ENCODE measurements around the gene PDE12. TPM values are rescaled to one million over a fixed set of nuclear protein-coding genes. Genes with fewer than 3 reads are reported as not detected.

PDE12 gene, protein sequence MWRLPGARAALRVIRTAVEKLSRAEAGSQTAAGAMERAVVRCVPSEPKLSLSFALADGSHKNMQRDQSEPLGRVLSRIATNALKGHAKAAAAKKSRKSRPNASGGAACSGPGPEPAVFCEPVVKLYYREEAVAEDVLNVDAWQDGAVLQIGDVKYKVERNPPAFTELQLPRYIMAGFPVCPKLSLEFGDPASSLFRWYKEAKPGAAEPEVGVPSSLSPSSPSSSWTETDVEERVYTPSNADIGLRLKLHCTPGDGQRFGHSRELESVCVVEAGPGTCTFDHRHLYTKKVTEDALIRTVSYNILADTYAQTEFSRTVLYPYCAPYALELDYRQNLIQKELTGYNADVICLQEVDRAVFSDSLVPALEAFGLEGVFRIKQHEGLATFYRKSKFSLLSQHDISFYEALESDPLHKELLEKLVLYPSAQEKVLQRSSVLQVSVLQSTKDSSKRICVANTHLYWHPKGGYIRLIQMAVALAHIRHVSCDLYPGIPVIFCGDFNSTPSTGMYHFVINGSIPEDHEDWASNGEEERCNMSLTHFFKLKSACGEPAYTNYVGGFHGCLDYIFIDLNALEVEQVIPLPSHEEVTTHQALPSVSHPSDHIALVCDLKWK
- 17.5 TPM for total RNA-seq
- long read RNA-seq, full-length matches to known transcripts = 31 of 38 reads
- long read RNA-seq, partial matches to known transcripts = 0 of 38 reads
- long read RNA-seq, other reads (novel, unspliced or antisense) = 7 of 38 reads

DNA sequence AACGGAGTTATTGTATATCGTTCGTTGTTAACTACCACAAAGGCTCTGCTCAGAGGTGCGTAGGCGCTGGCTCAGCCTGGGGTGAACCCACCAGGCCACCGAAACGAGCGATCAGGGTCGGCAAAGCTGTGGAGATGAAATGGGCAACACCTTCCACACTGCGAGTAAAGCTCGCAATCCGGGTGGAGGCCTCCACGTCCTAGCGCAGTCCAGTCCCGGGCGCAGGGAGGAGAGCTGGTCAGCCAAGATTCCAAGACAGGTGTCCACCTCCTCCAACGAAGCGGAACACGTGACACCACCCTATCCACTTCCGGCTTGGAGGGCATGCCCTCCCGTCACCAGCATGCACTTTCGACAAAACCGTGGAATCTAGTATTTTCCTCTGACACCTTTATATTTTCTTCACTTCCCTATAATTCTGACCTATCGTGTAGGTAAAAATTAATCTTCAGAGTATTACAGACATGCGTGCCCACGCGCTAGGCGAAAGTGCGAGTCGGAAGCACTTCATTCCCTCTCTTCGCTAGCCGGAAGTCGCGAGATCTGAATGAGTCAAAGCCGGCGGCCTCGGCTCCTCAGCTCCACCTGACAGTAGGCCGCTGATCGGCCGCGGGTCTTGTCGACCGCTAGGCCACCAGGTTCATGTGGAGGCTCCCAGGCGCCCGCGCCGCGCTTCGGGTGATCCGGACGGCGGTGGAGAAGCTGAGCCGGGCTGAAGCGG lies at the start of gene PDE12:
TSS of gene PDE12 (plus strand) at position 537 of the 721 bp plus-strand sequence. CDS start at position 643, 106 bp downstream.
- Histone ChIP-seq H3K27me3 (ENCODE audit: low read depth) (no peaks in the 10 kb centered on the region), H3K9me3 (no peaks in the 10 kb centered on the region), H3K4me3 (peak within 1 kb of the TSS; percentile 90), H3K4me1 (peaks cover 36% of the 10 kb centered on the region), H3K36me3 (peaks cover 21% of the 10 kb centered on the region), H3K27ac (peak within 1 kb of the TSS; percentile 90)
- TF ChIP-seq, protein P1, sequence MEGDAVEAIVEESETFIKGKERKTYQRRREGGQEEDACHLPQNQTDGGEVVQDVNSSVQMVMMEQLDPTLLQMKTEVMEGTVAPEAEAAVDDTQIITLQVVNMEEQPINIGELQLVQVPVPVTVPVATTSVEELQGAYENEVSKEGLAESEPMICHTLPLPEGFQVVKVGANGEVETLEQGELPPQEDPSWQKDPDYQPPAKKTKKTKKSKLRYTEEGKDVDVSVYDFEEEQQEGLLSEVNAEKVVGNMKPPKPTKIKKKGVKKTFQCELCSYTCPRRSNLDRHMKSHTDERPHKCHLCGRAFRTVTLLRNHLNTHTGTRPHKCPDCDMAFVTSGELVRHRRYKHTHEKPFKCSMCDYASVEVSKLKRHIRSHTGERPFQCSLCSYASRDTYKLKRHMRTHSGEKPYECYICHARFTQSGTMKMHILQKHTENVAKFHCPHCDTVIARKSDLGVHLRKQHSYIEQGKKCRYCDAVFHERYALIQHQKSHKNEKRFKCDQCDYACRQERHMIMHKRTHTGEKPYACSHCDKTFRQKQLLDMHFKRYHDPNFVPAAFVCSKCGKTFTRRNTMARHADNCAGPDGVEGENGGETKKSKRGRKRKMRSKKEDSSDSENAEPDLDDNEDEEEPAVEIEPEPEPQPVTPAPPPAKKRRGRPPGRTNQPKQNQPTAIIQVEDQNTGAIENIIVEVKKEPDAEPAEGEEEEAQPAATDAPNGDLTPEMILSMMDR (IDR thresholded peaks at IDR 0.05) = no peak
- DNase-seq (peak; percentile 93), ATAC-seq (peak; percentile 94 to 97)
- intact Hi-C loops (cut with DNase I) = no loop called here

DNA sequence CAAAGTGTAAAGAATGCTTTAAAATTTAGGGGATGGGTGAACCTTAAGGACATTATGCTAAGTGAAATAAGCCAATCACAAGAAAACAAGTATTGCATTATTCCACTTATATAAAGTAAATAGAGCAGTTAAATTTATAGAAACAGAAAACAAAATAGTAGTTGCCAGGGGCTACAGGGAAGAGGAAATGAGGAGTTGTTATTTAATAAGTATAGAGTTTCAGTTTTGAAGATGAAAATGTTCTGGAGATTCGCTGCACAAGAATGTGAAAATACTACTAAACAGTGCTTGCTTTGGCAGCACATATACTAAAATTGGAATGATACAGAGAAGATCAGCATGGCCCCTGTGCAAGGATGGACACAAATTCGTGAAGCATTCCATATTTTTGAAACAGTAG lies 43.9 kb upstream of the PDE12 start:
- H3K4me3 ChIP-seq = no peak overlapping the region
- H3K9me3 ChIP-seq = no peaks in the 10 kb centered on the region
- H3K4me1 ChIP-seq = no peaks in the 10 kb centered on the region
- intact Hi-C loops (cut with DNase I) = no loop called here
- H3K36me3 ChIP-seq = no peaks in the 10 kb centered on the region
- TF ChIP-seq, protein P1 (IDR thresholded peaks at IDR 0.05) = no peak
- ATAC-seq = no peak
- no peak overlapping the region for H3K27ac ChIP-seq
- DNase-seq = no peak
- H3K27me3 ChIP-seq (ENCODE audit: low read depth) = no peaks in the 10 kb centered on the region

DNA sequence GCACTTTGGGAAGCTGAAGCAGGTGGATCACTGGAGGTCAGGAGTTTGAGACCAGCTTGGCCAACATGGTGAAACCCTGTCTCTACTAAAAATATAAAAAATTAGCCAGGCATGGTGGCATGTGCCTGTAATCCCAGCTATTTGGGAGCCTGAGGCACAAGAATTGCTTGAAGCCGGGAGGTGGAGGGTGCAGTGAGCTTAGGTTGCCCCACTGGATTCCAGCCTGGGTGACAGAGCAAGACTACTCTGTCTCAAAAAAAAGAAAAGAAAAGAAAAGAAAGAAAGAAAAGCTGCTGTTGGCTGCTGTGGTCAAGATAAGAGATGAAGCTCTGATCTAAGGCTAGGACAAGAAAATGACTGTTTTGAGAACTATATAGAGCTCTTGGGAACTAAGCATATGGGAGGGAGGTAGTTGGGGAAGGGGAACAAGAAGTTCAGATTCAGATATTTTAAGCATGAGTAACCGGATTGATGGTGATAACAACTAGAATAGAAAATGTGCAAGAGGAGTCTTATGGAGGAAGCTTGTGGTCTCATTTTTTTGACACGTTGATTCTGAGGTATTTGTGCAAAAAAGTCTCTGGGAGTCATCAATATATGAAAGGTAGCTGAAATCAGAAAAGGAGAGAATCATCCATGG lies 37.7 kb upstream of the PDE12 start:
- ATAC-seq = no peak
- H3K36me3 ChIP-seq = no peaks in the 10 kb centered on the region
- no peak overlapping the region for H3K27ac ChIP-seq
- no peaks in the 10 kb centered on the region for H3K27me3 ChIP-seq (ENCODE audit: low read depth)
- no peak for DNase-seq
- no peak overlapping the region for H3K4me3 ChIP-seq
- intact Hi-C loops (cut with DNase I) = no loop called here
- TF ChIP-seq, protein P1 (IDR thresholded peaks at IDR 0.05) = no peak
- H3K9me3 ChIP-seq = no peaks in the 10 kb centered on the region
- H3K4me1 ChIP-seq = no peaks in the 10 kb centered on the region

DNA sequence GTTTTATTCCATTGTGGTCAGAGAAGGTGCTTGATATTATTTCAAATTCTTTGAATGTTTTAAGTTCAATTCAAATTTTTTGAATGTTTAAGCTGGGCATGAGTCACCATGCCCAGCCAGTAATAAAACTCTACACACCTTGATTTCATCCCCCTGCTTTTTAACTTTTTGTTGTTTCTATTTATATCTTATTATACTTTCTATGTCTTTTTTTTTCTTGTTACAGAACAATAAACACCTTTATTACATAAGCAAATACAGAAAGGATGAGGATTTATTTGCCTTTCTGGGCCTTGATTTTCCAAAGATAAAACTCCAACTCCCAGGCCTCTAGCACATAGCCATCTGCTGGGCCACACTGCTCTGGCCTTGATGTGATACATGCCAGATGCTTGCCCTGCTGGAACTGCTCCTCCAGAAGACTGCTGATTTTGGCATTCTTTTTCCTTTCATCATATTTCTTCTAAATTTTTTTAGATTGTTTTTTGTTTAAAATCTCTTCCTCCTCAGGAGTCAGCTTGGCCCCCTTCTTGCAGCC lies 25.9 kb upstream of the PDE12 start:
- H3K27me3 ChIP-seq (ENCODE audit: low read depth) = no peaks in the 10 kb centered on the region
- TF ChIP-seq, protein P1 (IDR thresholded peaks at IDR 0.05) = no peak
- no peaks in the 10 kb centered on the region for H3K4me1 ChIP-seq
- no peak for ATAC-seq
- no peaks in the 10 kb centered on the region for H3K36me3 ChIP-seq
- no peak overlapping the region for H3K4me3 ChIP-seq
- intact Hi-C loops (cut with DNase I) = no loop called here
- H3K27ac ChIP-seq = no peak overlapping the region
- H3K9me3 ChIP-seq = no peaks in the 10 kb centered on the region
- DNase-seq = no peak

DNA sequence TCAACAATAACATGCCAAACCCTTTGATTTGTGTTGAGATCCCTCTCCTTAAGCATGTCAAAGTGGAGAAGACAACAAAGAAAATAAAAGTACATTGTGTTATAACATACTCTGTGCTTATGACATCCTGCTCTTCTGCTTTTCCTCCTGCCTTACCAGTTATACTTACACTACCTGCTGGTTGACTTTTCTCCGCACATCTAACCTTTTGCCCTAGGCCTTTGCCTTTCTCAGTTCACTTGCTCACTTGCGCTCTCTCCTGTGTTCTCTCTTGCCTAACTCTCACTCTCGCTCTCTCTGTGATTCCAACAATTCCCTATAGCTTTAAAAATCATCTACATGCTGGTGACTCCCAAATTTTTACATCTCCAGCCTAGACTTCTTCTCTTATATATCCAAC lies 17.6 kb upstream of the PDE12 start:
- no peak for DNase-seq
- Histone ChIP-seq H3K4me3 (no peak overlapping the region), H3K27me3 (ENCODE audit: low read depth) (no peaks in the 10 kb centered on the region), H3K4me1 (no peaks in the 10 kb centered on the region), H3K27ac (no peak overlapping the region), H3K9me3 (no peaks in the 10 kb centered on the region), H3K36me3 (no peaks in the 10 kb centered on the region)
- no peak for ATAC-seq
- TF ChIP-seq, protein P1 (IDR thresholded peaks at IDR 0.05) = no peak
- intact Hi-C loops (cut with DNase I) = no loop called here
